Activated CD8-positive, alpha-beta memory T cell treated with anti-CD3 and anti-CD28 coated beads, Interleukin-2, amount 50 U/mL, for 1 hour (primary cell): ENCODE data around the gene CYS1.
"Not testable (repeated sequence)": the region's sequence is repeated elsewhere in the genome, so short reads cannot be mapped to it uniquely, and the experiment has no call there.

Source experiments
- DNase-seq: peaks from one replicate; pipeline ENCODE4 v3.0.0-alpha.2; 2020; ENCODE audit errors: extremely low read depth

CYS1 gene

GRCh38 chr2:10079870-10080535, at the start of gene CYS1:
CYS1 (minus strand) TSS chr2:10080411; CDS start chr2:10080223, 188 bp downstream.
- no peak for DNase-seq

- no peak for DNase-seq
These were observed 49.3 kb upstream of the CYS1 start for GRCh38 chr2:10129490-10129889.

GRCh38 chr2:10128420-10128819, 48.2 kb upstream of the CYS1 start:
- DNase-seq, result no peak

GRCh38 chr2:10126632-10127026, 46.4 kb upstream of the CYS1 start:
- DNase-seq, result no peak

GRCh38 chr2:10125842-10126631, 45.8 kb upstream of the CYS1 start:
- DNase-seq, result no peak

- DNase-seq, result peak; percentile 34
These were observed 44.4 kb upstream of the CYS1 start for GRCh38 chr2:10124538-10125045.

- no peak for DNase-seq
These were observed 43.1 kb upstream of the CYS1 start for GRCh38 chr2:10123281-10123680.

- peak; percentile 65 for DNase-seq
These were observed 42.5 kb upstream of the CYS1 start, which contains the start of gene RRM2 for GRCh38 chr2:10122500-10123280. RRM2 (plus strand) TSS chr2:10122739; CDS start chr2:10122799, 60 bp downstream.

GRCh38 chr2:10120877-10121574, 40.8 kb upstream of the CYS1 start:
- no peak for DNase-seq

- DNase-seq, result peak; percentile 70
These were observed 40.1 kb upstream of the CYS1 start for GRCh38 chr2:10120158-10120876.

GRCh38 chr2:10119601-10120157, 39.5 kb upstream of the CYS1 start:
- DNase-seq, result no peak

GRCh38 chr2:10119027-10119325, 38.8 kb upstream of the CYS1 start:
- no peak for DNase-seq

- no peak for DNase-seq
These were observed 29.1 kb upstream of the CYS1 start for GRCh38 chr2:10109311-10109710.

- not testable (repeated sequence) for DNase-seq
These were observed 24.7 kb upstream of the CYS1 start for GRCh38 chr2:10104906-10105305.

GRCh38 chr2:10103179-10103578, 23.0 kb upstream of the CYS1 start:
- DNase-seq, result no peak

- DNase-seq, result no peak
These were observed 21.3 kb upstream of the CYS1 start for GRCh38 chr2:10101491-10101890.

GRCh38 chr2:10097352-10098148, 17.3 kb upstream of the CYS1 start:
- DNase-seq, result no peak

GRCh38 chr2:10096641-10097040, 16.4 kb upstream of the CYS1 start:
- DNase-seq, result no peak

- DNase-seq, result no peak
These were observed 15.0 kb upstream of the CYS1 start for GRCh38 chr2:10095175-10095574.

- no peak for DNase-seq
These were observed 14.1 kb upstream of the CYS1 start for GRCh38 chr2:10094271-10094814.
